ENCODE data around the gene HACD1.

HACD1 gene

GRCh38 chr10:17617031-17617911, at the start of gene HACD1:
Gene HACD1 (minus strand): TSS chr10:17617374. CDS start chr10:17617339, 35 bp downstream.
- Mint-ChIP-seq H3K4me3 (peak within 1 kb of the TSS; percentile 85 to 90), H3K9me3 (no peaks in the 10 kb centered on the region), H3K27ac (peak within 1 kb of the TSS; percentile 73), H3K4me1 (peaks cover 6 to 11% of the 10 kb centered on the region in 2 donors), H3K36me3 (no peaks in the 10 kb centered on the region), H3K27me3 (peaks cover 18 to 25% of the 10 kb centered on the region in 2 donors)
- ATAC-seq (replicated peaks) (peak; percentile 75 to 76), DNase-seq (peak; percentile 26)

- Mint-ChIP-seq H3K4me3 (no peak overlapping the region), H3K36me3 (peaks cover 45 to 50% of the 10 kb centered on the region in 2 donors), H3K9me3 (peaks cover 0 to 4% of the 10 kb centered on the region in 2 donors), H3K27ac (no peak overlapping the region), H3K27me3 (no peaks in the 10 kb centered on the region), H3K4me1 (peaks cover 26 to 64% of the 10 kb centered on the region in 2 donors)
- ATAC-seq (replicated peaks) (no peak), DNase-seq (no peak)
Observed at GRCh38 chr10:17665747-17666146, 48.6 kb upstream of the HACD1 start.

- Mint-ChIP-seq H3K36me3 (peaks cover 47 to 48% of the 10 kb centered on the region in 2 donors), H3K27me3 (no peaks in the 10 kb centered on the region), H3K4me1 (peaks cover 25 to 48% of the 10 kb centered on the region in 2 donors), H3K27ac (no peak overlapping the region), H3K4me3 (no peak overlapping the region), H3K9me3 (peaks cover 0 to 2% of the 10 kb centered on the region in 2 donors)
- ATAC-seq (replicated peaks) (no peak), DNase-seq (no peak)
Observed at GRCh38 chr10:17663450-17663849, 46.3 kb upstream of the HACD1 start.

GRCh38 chr10:17662193-17663138, 45.3 kb upstream of the HACD1 start:
- no peaks in the 10 kb centered on the region for H3K27me3 Mint-ChIP-seq
- H3K36me3 Mint-ChIP-seq, result peaks cover 48 to 51% of the 10 kb centered on the region in 2 donors
- peaks cover 24 to 48% of the 10 kb centered on the region in 2 donors for H3K4me1 Mint-ChIP-seq
- no peak for ATAC-seq (replicated peaks)
- no peak for DNase-seq
- H3K9me3 Mint-ChIP-seq, result peaks cover 0 to 5% of the 10 kb centered on the region in 2 donors
- no peak overlapping the region for H3K4me3 Mint-ChIP-seq
- H3K27ac Mint-ChIP-seq, result no peak overlapping the region

- Mint-ChIP-seq H3K9me3 (peaks cover 0 to 7% of the 10 kb centered on the region in 2 donors), H3K27ac (no peak overlapping the region), H3K36me3 (peaks cover 52 to 57% of the 10 kb centered on the region in 2 donors), H3K4me3 (no peak overlapping the region), H3K4me1 (peaks cover 27 to 53% of the 10 kb centered on the region in 2 donors), H3K27me3 (no peaks in the 10 kb centered on the region)
- DNase-seq (no peak), ATAC-seq (replicated peaks) (no peak)
Observed at GRCh38 chr10:17661510-17661909, 44.3 kb upstream of the HACD1 start.

GRCh38 chr10:17660921-17661320, 43.7 kb upstream of the HACD1 start:
- no peak for DNase-seq
- no peak for ATAC-seq (replicated peaks)
- Mint-ChIP-seq H3K36me3 (peaks cover 55 to 61% of the 10 kb centered on the region in 2 donors), H3K4me3 (no peak overlapping the region), H3K27ac (no peak overlapping the region), H3K27me3 (no peaks in the 10 kb centered on the region), H3K4me1 (peaks cover 30 to 59% of the 10 kb centered on the region in 2 donors), H3K9me3 (peaks cover 0 to 7% of the 10 kb centered on the region in 2 donors)

GRCh38 chr10:17659365-17659764, 42.2 kb upstream of the HACD1 start:
- H3K4me1 Mint-ChIP-seq, result peaks cover 35 to 68% of the 10 kb centered on the region in 2 donors
- peaks cover 0 to 10% of the 10 kb centered on the region in 2 donors for H3K9me3 Mint-ChIP-seq
- H3K27ac Mint-ChIP-seq, result no peak overlapping the region
- peaks cover 63 to 68% of the 10 kb centered on the region in 2 donors for H3K36me3 Mint-ChIP-seq
- H3K27me3 Mint-ChIP-seq, result no peaks in the 10 kb centered on the region
- no peak overlapping the region for H3K4me3 Mint-ChIP-seq
- no peak for ATAC-seq (replicated peaks)
- no peak for DNase-seq

GRCh38 chr10:17657103-17657500, 39.9 kb upstream of the HACD1 start:
- no peak for ATAC-seq (replicated peaks)
- Mint-ChIP-seq H3K4me1 (peaks cover 30 to 65% of the 10 kb centered on the region in 2 donors), H3K36me3 (peaks cover 64 to 70% of the 10 kb centered on the region in 2 donors), H3K27me3 (no peaks in the 10 kb centered on the region), H3K9me3 (peaks cover 5 to 12% of the 10 kb centered on the region in 2 donors), H3K27ac (peak overlapping the region; percentile 96), H3K4me3 (no peak overlapping the region)
- DNase-seq, result no peak

GRCh38 chr10:17655567-17656146, 38.5 kb upstream of the HACD1 start:
- peak overlapping the region; percentile 30 to 70 for H3K4me3 Mint-ChIP-seq

GRCh38 chr10:17655009-17655408, 37.8 kb upstream of the HACD1 start:
- H3K4me1 Mint-ChIP-seq, result peaks cover 34 to 75% of the 10 kb centered on the region in 2 donors
- ATAC-seq (replicated peaks), result peak; percentile 36 to 57
- H3K36me3 Mint-ChIP-seq, result peaks cover 67 to 76% of the 10 kb centered on the region in 2 donors
- H3K27me3 Mint-ChIP-seq, result no peaks in the 10 kb centered on the region
- peak overlapping the region; percentile 96 for H3K27ac Mint-ChIP-seq
- peak overlapping the region; percentile 18 to 69 for H3K4me3 Mint-ChIP-seq
- H3K9me3 Mint-ChIP-seq, result peaks cover 5 to 16% of the 10 kb centered on the region in 2 donors
- no peak for DNase-seq

More at GRCh38 chr10:17655567-17656146, 38.5 kb upstream of the HACD1 start:
- Mint-ChIP-seq H3K36me3 (peaks cover 61 to 70% of the 10 kb centered on the region in 2 donors), H3K9me3 (peaks cover 5 to 16% of the 10 kb centered on the region in 2 donors), H3K27me3 (no peaks in the 10 kb centered on the region), H3K27ac (peak overlapping the region; percentile 96), H3K4me1 (peaks cover 34 to 69% of the 10 kb centered on the region in 2 donors)
- peak; percentile 98 to 99 for ATAC-seq (replicated peaks)
- DNase-seq, result peak; percentile 34

GRCh38 chr10:17652585-17652984, 35.4 kb upstream of the HACD1 start:
- no peak for DNase-seq

GRCh38 chr10:17651896-17652295, 34.7 kb upstream of the HACD1 start:
- H3K4me1 Mint-ChIP-seq, result peaks cover 34 to 86% of the 10 kb centered on the region in 2 donors

More at GRCh38 chr10:17652585-17652984, 35.4 kb upstream of the HACD1 start:
- H3K27me3 Mint-ChIP-seq, result no peaks in the 10 kb centered on the region
- peaks cover 5 to 15% of the 10 kb centered on the region in 2 donors for H3K9me3 Mint-ChIP-seq
- peaks cover 73 to 84% of the 10 kb centered on the region in 2 donors for H3K36me3 Mint-ChIP-seq
- peaks cover 34 to 86% of the 10 kb centered on the region in 2 donors for H3K4me1 Mint-ChIP-seq
- no peak for ATAC-seq (replicated peaks)
- H3K27ac Mint-ChIP-seq, result no peak overlapping the region
- H3K4me3 Mint-ChIP-seq, result no peak overlapping the region

GRCh38 chr10:17650416-17650815, 33.2 kb upstream of the HACD1 start:
- no peak for DNase-seq
- no peak for ATAC-seq (replicated peaks)
- Mint-ChIP-seq H3K9me3 (peaks cover 5 to 12% of the 10 kb centered on the region in 2 donors), H3K4me3 (no peak overlapping the region), H3K36me3 (peaks cover 67 to 79% of the 10 kb centered on the region in 2 donors), H3K27ac (no peak overlapping the region), H3K4me1 (peaks cover 36 to 83% of the 10 kb centered on the region in 2 donors), H3K27me3 (no peaks in the 10 kb centered on the region)

More at GRCh38 chr10:17651896-17652295, 34.7 kb upstream of the HACD1 start:
- ATAC-seq (replicated peaks), result no peak
- Mint-ChIP-seq H3K36me3 (peaks cover 72 to 84% of the 10 kb centered on the region in 2 donors), H3K27me3 (no peaks in the 10 kb centered on the region), H3K4me3 (no peak overlapping the region), H3K9me3 (peaks cover 5 to 12% of the 10 kb centered on the region in 2 donors), H3K27ac (no peak overlapping the region)
- DNase-seq, result no peak
